ENCODE results near the gene CCDC78.
A peak's percentile ranks its signal among the peaks of the same experiment; 100 is the strongest.
"Not testable (repeated sequence)": the region's sequence is repeated elsewhere in the genome, so short reads cannot be mapped to it uniquely, and the experiment has no call there.

The CCDC78 gene

GRCh38 chr16:694863-695354 lies 31.3 kb downstream of the CCDC78 start:
- no peak for DNase-seq (ENCODE audit: low read depth in 2 of 2, low spot score in 1 of 2)

GRCh38 chr16:694187-694862 lies 31.9 kb downstream of the CCDC78 start:
- DNase-seq (ENCODE audit: low read depth in 2 of 2, low spot score in 1 of 2), result no peak

- peak in 1 of 2 donors; percentile 29 for DNase-seq (ENCODE audit: low read depth in 2 of 2, low spot score in 1 of 2)
Measured at GRCh38 chr16:693766-694165, 32.5 kb downstream of the CCDC78 start.

GRCh38 chr16:693364-693763 lies 32.9 kb downstream of the CCDC78 start:
- DNase-seq (ENCODE audit: low read depth in 2 of 2, low spot score in 1 of 2), result no peak

GRCh38 chr16:692356-693108 lies 33.7 kb downstream of the CCDC78 start:
- no peak for DNase-seq (ENCODE audit: low read depth in 2 of 2, low spot score in 1 of 2)

GRCh38 chr16:691242-691641 lies 35.0 kb downstream of the CCDC78 start:
- not testable (repeated sequence) for DNase-seq (ENCODE audit: low read depth in 2 of 2, low spot score in 1 of 2)

- DNase-seq (ENCODE audit: low read depth in 2 of 2, low spot score in 1 of 2), result no peak
Measured at GRCh38 chr16:689175-689897, 36.9 kb downstream of the CCDC78 start.

- no peak for DNase-seq (ENCODE audit: low read depth in 2 of 2, low spot score in 1 of 2)
Measured at GRCh38 chr16:687499-687898, 38.7 kb downstream of the CCDC78 start.

GRCh38 chr16:686459-687260 lies 39.6 kb downstream of the CCDC78 start:
- no peak for DNase-seq (ENCODE audit: low read depth in 2 of 2, low spot score in 1 of 2)

GRCh38 chr16:685967-686366 lies 40.3 kb downstream of the CCDC78 start:
- DNase-seq (ENCODE audit: low read depth in 2 of 2, low spot score in 1 of 2), result no peak

- no peak for DNase-seq (ENCODE audit: low read depth in 2 of 2, low spot score in 1 of 2)
Measured at GRCh38 chr16:684961-685696, 41.1 kb downstream of the CCDC78 start.

GRCh38 chr16:684071-684794 lies 42.0 kb downstream of the CCDC78 start, which contains the start of gene JMJD8:
JMJD8 (minus strand) TSS chr16:684334; CDS start chr16:684319, 15 bp downstream.
- peak; percentile 88 to 95 for DNase-seq (ENCODE audit: low read depth in 2 of 2, low spot score in 1 of 2)

- DNase-seq (ENCODE audit: low read depth in 2 of 2, low spot score in 1 of 2), result no peak
Measured at GRCh38 chr16:683396-684070, 42.7 kb downstream of the CCDC78 start.

- DNase-seq (ENCODE audit: low read depth in 2 of 2, low spot score in 1 of 2), result no peak
Measured at GRCh38 chr16:682493-683395, 43.5 kb downstream of the CCDC78 start.

GRCh38 chr16:681746-682427 lies 44.4 kb downstream of the CCDC78 start:
- DNase-seq (ENCODE audit: low read depth in 2 of 2, low spot score in 1 of 2), result no peak

- no peak for DNase-seq (ENCODE audit: low read depth in 2 of 2, low spot score in 1 of 2)
Measured at GRCh38 chr16:680967-681745, 45.1 kb downstream of the CCDC78 start.

GRCh38 chr16:680625-680945 lies 45.7 kb downstream of the CCDC78 start:
- no peak for DNase-seq (ENCODE audit: low read depth in 2 of 2, low spot score in 1 of 2)
